HepG2 (cell line): ENCODE results near the gene CTSA. TPM values are rescaled to one million over a fixed set of nuclear protein-coding genes. Genes with fewer than 3 reads are reported as not detected.

Source experiments
- DMAP1 ChIP-seq: IDR thresholded peaks from 2 replicates; pipeline ENCODE4 v1.6.1; 2016
- HOXA5 ChIP-seq: sonication (generic); formaldehyde crosslinking; IDR thresholded peaks from 2 replicates; pipeline ENCODE4 v1.4.0; 2020; ENCODE audit warnings: missing genetic modification reagents
- HOXA7 ChIP-seq: sonication (generic); formaldehyde crosslinking; IDR thresholded peaks from 2 replicates; pipeline ENCODE4 v1.8.1; 2022; ENCODE audit warnings: mild to moderate bottlenecking, missing genetic modification reagents, moderate library complexity
- JUND ChIP-seq: sonication (generic); formaldehyde crosslinking; IDR thresholded peaks from 2 replicates; pipeline ENCODE4 v1.8.0; 2022; ENCODE audit warnings: mild to moderate bottlenecking, missing genetic modification reagents
- KDM6A ChIP-seq: IDR thresholded peaks from 2 replicates; pipeline ENCODE4 v1.6.1; 2016; ENCODE audit warnings: low read depth
- MTA1 ChIP-seq: sonication (generic); formaldehyde crosslinking; IDR thresholded peaks from 2 replicates; pipeline ENCODE4 v1.4.0; 2020; ENCODE audit warnings: missing genetic modification reagents, mild to moderate bottlenecking, borderline replicate concordance
- RARA ChIP-seq: IDR thresholded peaks from 2 replicates; pipeline ENCODE4 v1.6.1; 2016; ENCODE audit warnings: missing genetic modification reagents, missing compliant biosample characterization
- SIN3B ChIP-seq: fragments of 150-350 bp; IDR thresholded peaks from 2 replicates; pipeline ENCODE4 v1.6.1; 2014; ENCODE audit warnings: low read length
- SPEN ChIP-seq: sonication (generic); formaldehyde crosslinking; IDR thresholded peaks from 2 replicates; pipeline ENCODE4 v1.5.1; 2020; ENCODE audit warnings: low read depth, mild to moderate bottlenecking, missing genetic modification reagents
- SRF ChIP-seq: IDR thresholded peaks from 2 replicates; pipeline ENCODE4 v1.6.1; 2011; ENCODE audit warnings: mild to moderate bottlenecking, low read depth, low read length, moderate library complexity
- SRSF4 ChIP-seq: fragments of 200-400 bp; formaldehyde crosslinking; IDR thresholded peaks from one replicate; pipeline ENCODE4 v1.6.1; 2018; ENCODE audit warnings: mild to moderate bottlenecking, low read depth, low read length, moderate library complexity; ENCODE audit not compliant: poor library complexity, severe bottlenecking
- TIGD3 ChIP-seq: sonication (generic); formaldehyde crosslinking; IDR thresholded peaks from 2 replicates; pipeline ENCODE4 v1.5.1; 2020; ENCODE audit warnings: mild to moderate bottlenecking, missing genetic modification reagents, borderline replicate concordance
- ZBTB8A ChIP-seq: sonication (generic); formaldehyde crosslinking; IDR thresholded peaks from 2 replicates; pipeline ENCODE4 v1.4.0; 2020; ENCODE audit warnings: mild to moderate bottlenecking, low read depth, missing genetic modification reagents, borderline replicate concordance
- ZFP36 ChIP-seq: fragments of 150-350 bp; IDR thresholded peaks from 2 replicates; pipeline ENCODE4 v1.6.1; 2018; ENCODE audit warnings: borderline replicate concordance, low read length, low read depth; ENCODE audit not compliant: partially characterized antibody
- ZNF260 ChIP-seq: sonication (generic); formaldehyde crosslinking; IDR thresholded peaks from 2 replicates; pipeline ENCODE4 v1.4.0; 2020; ENCODE audit warnings: missing genetic modification reagents, low read depth, mild to moderate bottlenecking, borderline replicate concordance
- ZNF350 ChIP-seq: sonication (generic); formaldehyde crosslinking; IDR thresholded peaks from 2 replicates; pipeline ENCODE4 v1.4.0; 2020; ENCODE audit warnings: mild to moderate bottlenecking, low read depth, missing genetic modification reagents, borderline replicate concordance
- ZNF772 ChIP-seq: sonication (generic); formaldehyde crosslinking; IDR thresholded peaks from 2 replicates; pipeline ENCODE4 v1.5.0; 2020; ENCODE audit warnings: mild to moderate bottlenecking, missing genetic modification reagents
- polyA plus RNA-seq, 8 experiments: library from polyadenylated mRNA; depleted of rRNA in 3 of 8; stranded (reverse) in 7 of 8; unstranded in 1 of 8; fragments of >200 nt; fragmentation: Illumina TruSeq in 4 of 8; extraction: Trizol in 4 of 8; gene quantifications; 2 replicates each; pipeline versions ENCODE4 v1.2.1 to v1.2.3, GENCODE V29; 2011 to 2016; ENCODE audit warnings: low read depth in 4 of 8, missing spikeins in 1 of 8, mixed read lengths in 1 of 8; ENCODE audit not compliant: insufficient read depth in 1 of 8
- total RNA-seq, 5 experiments: library from RNA; depleted of rRNA; stranded (reverse); fragments of >200 nt; fragmentation: Illumina TruSeq; extraction: Trizol; gene quantifications; 2 replicates each; pipeline ENCODE4 v1.2.3, GENCODE V29; 2016; ENCODE audit warnings: low read depth in 1 of 5
- TF ChIP-seq, protein P1 (sequence below): sonication (generic); formaldehyde crosslinking; IDR thresholded peaks from 2 replicates; pipeline ENCODE4 v1.4.0; 2020; ENCODE audit warnings: missing genetic modification reagents
- TF ChIP-seq, protein P2 (sequence below): sonication (generic); formaldehyde crosslinking; IDR thresholded peaks from one replicate; pipeline ENCODE4 v1.5.1; 2020; ENCODE audit warnings: mild to moderate bottlenecking, missing genetic modification reagents; ENCODE audit errors: not compliant biosample characterization

CTSA gene
- total and polyA plus RNA-seq, 2 of the 13 experiments (the other 11 are each of a cell fraction or from before 2014, with no cell fraction given): 202 to 231 TPM

DNA sequence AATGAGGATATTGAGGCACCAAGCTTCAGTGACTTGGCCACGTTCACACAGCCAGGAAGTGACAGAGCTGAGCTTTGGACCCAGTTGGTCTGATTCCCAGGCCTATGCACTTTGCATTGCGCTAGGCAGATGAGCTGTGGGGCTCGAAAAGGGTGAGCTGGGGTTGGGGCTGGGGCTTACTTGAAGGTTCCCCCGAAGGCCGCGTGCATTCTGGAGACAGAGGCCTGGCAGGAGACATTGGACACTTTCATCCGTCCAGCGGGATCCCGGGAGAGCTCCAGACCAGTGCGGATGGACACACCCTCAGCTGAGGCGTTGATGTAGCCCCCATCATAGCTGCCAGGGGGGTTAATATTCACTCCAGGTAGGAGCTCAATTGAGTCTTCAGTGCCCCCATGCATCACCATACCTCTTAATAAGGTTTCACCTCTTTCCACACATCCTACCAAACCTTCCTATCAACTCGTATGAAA, 18.2 kb downstream of the CTSA start (continued):
- TF ChIP-seq HOXA7 (CRISPR knock-in tag) (no peak), RARA (CRISPR knock-in tag) (peak; percentile 87), ZFP36 (no peak), ZBTB8A (no peak), SRF (no peak), MTA1 (CRISPR knock-in tag) (peak; percentile 59; the same call in 1 of the 2 replicates), JUND (CRISPR knock-in tag) (peak; percentile 45; the same call in 1 of the 2 replicates), SPEN (CRISPR knock-in tag) (peak; percentile 98), KDM6A (CRISPR knock-in tag) (peak; percentile 91; the same call in 1 of the 2 replicates), SIN3B (no peak), ZNF772 (no peak), TIGD3 (CRISPR knock-in tag) (no peak), DMAP1 (CRISPR knock-in tag) (peak; percentile 81), ZNF260 (CRISPR knock-in tag) (no peak), SRSF4 (no peak), HOXA5 (no peak; the same call in 1 of the 2 replicates), ZNF350 (CRISPR knock-in tag) (no peak)
- TF ChIP-seq, protein P1, sequence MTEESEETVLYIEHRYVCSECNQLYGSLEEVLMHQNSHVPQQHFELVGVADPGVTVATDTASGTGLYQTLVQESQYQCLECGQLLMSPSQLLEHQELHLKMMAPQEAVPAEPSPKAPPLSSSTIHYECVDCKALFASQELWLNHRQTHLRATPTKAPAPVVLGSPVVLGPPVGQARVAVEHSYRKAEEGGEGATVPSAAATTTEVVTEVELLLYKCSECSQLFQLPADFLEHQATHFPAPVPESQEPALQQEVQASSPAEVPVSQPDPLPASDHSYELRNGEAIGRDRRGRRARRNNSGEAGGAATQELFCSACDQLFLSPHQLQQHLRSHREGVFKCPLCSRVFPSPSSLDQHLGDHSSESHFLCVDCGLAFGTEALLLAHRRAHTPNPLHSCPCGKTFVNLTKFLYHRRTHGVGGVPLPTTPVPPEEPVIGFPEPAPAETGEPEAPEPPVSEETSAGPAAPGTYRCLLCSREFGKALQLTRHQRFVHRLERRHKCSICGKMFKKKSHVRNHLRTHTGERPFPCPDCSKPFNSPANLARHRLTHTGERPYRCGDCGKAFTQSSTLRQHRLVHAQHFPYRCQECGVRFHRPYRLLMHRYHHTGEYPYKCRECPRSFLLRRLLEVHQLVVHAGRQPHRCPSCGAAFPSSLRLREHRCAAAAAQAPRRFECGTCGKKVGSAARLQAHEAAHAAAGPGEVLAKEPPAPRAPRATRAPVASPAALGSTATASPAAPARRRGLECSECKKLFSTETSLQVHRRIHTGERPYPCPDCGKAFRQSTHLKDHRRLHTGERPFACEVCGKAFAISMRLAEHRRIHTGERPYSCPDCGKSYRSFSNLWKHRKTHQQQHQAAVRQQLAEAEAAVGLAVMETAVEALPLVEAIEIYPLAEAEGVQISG (CRISPR knock-in tag): no peak
- TF ChIP-seq, protein P2, sequence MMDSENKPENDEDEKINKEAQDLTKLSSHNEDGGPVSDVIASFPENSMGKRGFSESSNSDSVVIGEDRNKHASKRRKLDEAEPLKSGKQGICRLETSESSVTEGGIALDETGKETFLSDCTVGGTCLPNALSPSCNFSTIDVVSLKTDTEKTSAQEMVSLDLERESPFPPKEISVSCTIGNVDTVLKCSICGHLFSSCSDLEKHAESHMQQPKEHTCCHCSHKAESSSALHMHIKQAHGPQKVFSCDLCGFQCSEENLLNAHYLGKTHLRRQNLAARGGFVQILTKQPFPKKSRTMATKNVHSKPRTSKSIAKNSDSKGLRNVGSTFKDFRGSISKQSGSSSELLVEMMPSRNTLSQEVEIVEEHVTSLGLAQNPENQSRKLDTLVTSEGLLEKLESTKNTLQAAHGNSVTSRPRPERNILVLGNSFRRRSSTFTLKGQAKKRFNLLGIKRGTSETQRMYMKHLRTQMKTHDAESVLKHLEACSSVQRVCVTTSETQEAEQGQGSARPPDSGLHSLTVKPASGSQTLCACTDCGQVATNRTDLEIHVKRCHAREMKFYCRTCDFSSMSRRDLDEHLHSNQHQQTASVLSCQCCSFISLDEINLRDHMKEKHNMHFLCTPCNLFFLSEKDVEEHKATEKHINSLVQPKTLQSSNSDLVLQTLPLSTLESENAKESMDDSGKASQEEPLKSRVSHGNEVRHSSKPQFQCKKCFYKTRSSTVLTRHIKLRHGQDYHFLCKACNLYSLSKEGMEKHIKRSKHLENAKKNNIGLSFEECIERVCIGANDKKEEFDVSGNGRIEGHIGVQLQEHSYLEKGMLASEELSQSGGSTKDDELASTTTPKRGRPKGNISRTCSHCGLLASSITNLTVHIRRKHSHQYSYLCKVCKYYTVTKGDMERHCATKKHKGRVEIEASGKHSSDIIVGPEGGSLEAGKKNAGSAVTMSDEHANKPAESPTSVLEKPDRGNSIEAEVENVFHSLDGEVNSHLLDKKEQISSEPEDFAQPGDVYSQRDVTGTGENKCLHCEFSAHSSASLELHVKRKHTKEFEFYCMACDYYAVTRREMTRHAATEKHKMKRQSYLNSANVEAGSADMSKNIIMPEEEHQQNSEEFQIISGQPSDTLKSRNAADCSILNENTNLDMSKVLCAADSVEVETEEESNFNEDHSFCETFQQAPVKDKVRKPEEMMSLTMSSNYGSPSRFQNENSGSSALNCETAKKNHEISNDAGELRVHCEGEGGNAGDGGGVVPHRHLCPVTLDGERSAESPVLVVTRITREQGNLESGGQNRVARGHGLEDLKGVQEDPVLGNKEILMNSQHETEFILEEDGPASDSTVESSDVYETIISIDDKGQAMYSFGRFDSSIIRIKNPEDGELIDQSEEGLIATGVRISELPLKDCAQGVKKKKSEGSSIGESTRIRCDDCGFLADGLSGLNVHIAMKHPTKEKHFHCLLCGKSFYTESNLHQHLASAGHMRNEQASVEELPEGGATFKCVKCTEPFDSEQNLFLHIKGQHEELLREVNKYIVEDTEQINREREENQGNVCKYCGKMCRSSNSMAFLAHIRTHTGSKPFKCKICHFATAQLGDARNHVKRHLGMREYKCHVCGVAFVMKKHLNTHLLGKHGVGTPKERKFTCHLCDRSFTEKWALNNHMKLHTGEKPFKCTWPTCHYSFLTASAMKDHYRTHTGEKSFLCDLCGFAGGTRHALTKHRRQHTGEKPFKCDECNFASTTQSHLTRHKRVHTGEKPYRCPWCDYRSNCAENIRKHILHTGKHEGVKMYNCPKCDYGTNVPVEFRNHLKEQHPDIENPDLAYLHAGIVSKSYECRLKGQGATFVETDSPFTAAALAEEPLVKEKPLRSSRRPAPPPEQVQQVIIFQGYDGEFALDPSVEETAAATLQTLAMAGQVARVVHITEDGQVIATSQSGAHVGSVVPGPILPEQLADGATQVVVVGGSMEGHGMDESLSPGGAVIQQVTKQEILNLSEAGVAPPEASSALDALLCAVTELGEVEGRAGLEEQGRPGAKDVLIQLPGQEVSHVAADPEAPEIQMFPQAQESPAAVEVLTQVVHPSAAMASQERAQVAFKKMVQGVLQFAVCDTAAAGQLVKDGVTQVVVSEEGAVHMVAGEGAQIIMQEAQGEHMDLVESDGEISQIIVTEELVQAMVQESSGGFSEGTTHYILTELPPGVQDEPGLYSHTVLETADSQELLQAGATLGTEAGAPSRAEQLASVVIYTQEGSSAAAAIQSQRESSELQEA (CRISPR knock-in tag): no peak
